COLO829 (cell line): Measurements from ENCODE around the gene PXDC1.
"Not testable (repeated sequence)": the region's sequence is repeated elsewhere in the genome, so short reads cannot be mapped to it uniquely, and the experiment has no call there.

Experiments used
- DNase-seq: peaks from one replicate; pipeline ENCODE4 v3.0.0; 2012; ENCODE audit warnings: low spot score

Gene PXDC1

GRCh38 chr6:3762359-3762758 lies 10.8 kb upstream of the PXDC1 start:
- no peak for DNase-seq

GRCh38 chr6:3761989-3762270 lies 10.4 kb upstream of the PXDC1 start:
- DNase-seq: no peak

GRCh38 chr6:3759646-3760232 lies 8.2 kb upstream of the PXDC1 start:
- DNase-seq: no peak

- no peak for DNase-seq
Observed at GRCh38 chr6:3758842-3759144, 7.3 kb upstream of the PXDC1 start.

- DNase-seq: not testable (repeated sequence)
Observed at GRCh38 chr6:3757998-3758841, 6.7 kb upstream of the PXDC1 start.

- DNase-seq: no peak
Observed at GRCh38 chr6:3757241-3757641, 5.7 kb upstream of the PXDC1 start.

GRCh38 chr6:3756546-3756945 lies 5.0 kb upstream of the PXDC1 start:
- no peak for DNase-seq

GRCh38 chr6:3755637-3756545 lies 4.4 kb upstream of the PXDC1 start:
- no peak for DNase-seq

- DNase-seq: no peak
Observed at GRCh38 chr6:3754776-3755175, 3.3 kb upstream of the PXDC1 start.

GRCh38 chr6:3754032-3754725 lies 2.7 kb upstream of the PXDC1 start:
- DNase-seq: not testable (repeated sequence)

- no peak for DNase-seq
Observed at GRCh38 chr6:3753228-3753835, 1.8 kb upstream of the PXDC1 start.

GRCh38 chr6:3752531-3753227 lies 1.2 kb upstream of the PXDC1 start:
- no peak for DNase-seq

GRCh38 chr6:3751730-3752530 lies 417 bp upstream of the PXDC1 start:
- peak; percentile 77 for DNase-seq

- DNase-seq: no peak
Observed at GRCh38 chr6:3750317-3751076, 1.0 kb downstream of the PXDC1 start.

- DNase-seq: no peak
Observed at GRCh38 chr6:3749977-3750316, 1.6 kb downstream of the PXDC1 start.

- no peak for DNase-seq
Observed at GRCh38 chr6:3749067-3749841, 2.3 kb downstream of the PXDC1 start.

- DNase-seq: peak; percentile 81
Observed at GRCh38 chr6:3748208-3749066, 3.1 kb downstream of the PXDC1 start.

- DNase-seq: no peak
Observed at GRCh38 chr6:3747100-3747737, 4.3 kb downstream of the PXDC1 start.
